IPS-18a (cell line): ENCODE results near the gene PDGFA.

Source experiments
- H3K27ac ChIP-seq: one replicate; pipeline ENCODE4 v1.5.1; 2013; ENCODE audit warnings: low read length
- H3K27me3 ChIP-seq: one replicate; pipeline ENCODE4 v1.6.1; 2013; ENCODE audit warnings: mild to moderate bottlenecking, low read length; ENCODE audit not compliant: control insufficient read depth, insufficient read depth
- H3K36me3 ChIP-seq: one replicate; pipeline ENCODE4 v1.6.1; 2013; ENCODE audit warnings: low read depth, low read length; ENCODE audit not compliant: control insufficient read depth
- H3K4me1 ChIP-seq: one replicate; pipeline ENCODE4 v1.6.1; 2013; ENCODE audit warnings: low read depth, low read length; ENCODE audit not compliant: control insufficient read depth
- H3K4me3 ChIP-seq: one replicate; pipeline ENCODE4 v1.5.1; 2013; ENCODE audit warnings: low read length
- H3K9ac ChIP-seq: one replicate; pipeline ENCODE4 v1.6.1; 2013; ENCODE audit warnings: mild to moderate bottlenecking, low read length, moderate library complexity
- H3K9me3 ChIP-seq: one replicate; pipeline ENCODE4 v1.6.1; 2013; ENCODE audit warnings: low read depth, low read length; ENCODE audit not compliant: control insufficient read depth

PDGFA gene

GRCh38 chr7:518630-519483 lies 789 bp downstream of the PDGFA start:
- Histone ChIP-seq H3K27me3 (peaks cover 52% of the 10 kb centered on the region), H3K4me3 (peak overlapping the region; percentile 78), H3K9me3 (no peaks in the 10 kb centered on the region), H3K9ac (no peak overlapping the region), H3K36me3 (no peaks in the 10 kb centered on the region), H3K27ac (no peak overlapping the region), H3K4me1 (peaks cover 19% of the 10 kb centered on the region)

GRCh38 chr7:517774-518629 lies 1.6 kb downstream of the PDGFA start:
- Histone ChIP-seq H3K4me1 (peaks cover 23% of the 10 kb centered on the region), H3K27me3 (peaks cover 43% of the 10 kb centered on the region), H3K27ac (no peak overlapping the region), H3K9me3 (no peaks in the 10 kb centered on the region), H3K4me3 (peak overlapping the region; percentile 78), H3K9ac (peak overlapping the region; percentile 61), H3K36me3 (no peaks in the 10 kb centered on the region)

GRCh38 chr7:516606-517456 lies 2.8 kb downstream of the PDGFA start:
- Histone ChIP-seq H3K9me3 (no peaks in the 10 kb centered on the region), H3K4me3 (peak overlapping the region; percentile 78), H3K36me3 (no peaks in the 10 kb centered on the region), H3K4me1 (peaks cover 23% of the 10 kb centered on the region), H3K27me3 (peaks cover 32% of the 10 kb centered on the region), H3K9ac (peak overlapping the region; percentile 28), H3K27ac (no peak overlapping the region)

GRCh38 chr7:516216-516605 lies 3.4 kb downstream of the PDGFA start:
- no peaks in the 10 kb centered on the region for H3K9me3 ChIP-seq
- H3K36me3 ChIP-seq: no peaks in the 10 kb centered on the region
- H3K27me3 ChIP-seq: peaks cover 26% of the 10 kb centered on the region
- H3K27ac ChIP-seq: no peak overlapping the region
- peak overlapping the region; percentile 78 for H3K4me3 ChIP-seq
- H3K9ac ChIP-seq: no peak overlapping the region
- H3K4me1 ChIP-seq: peaks cover 20% of the 10 kb centered on the region

GRCh38 chr7:515628-516027 lies 4.0 kb downstream of the PDGFA start:
- Histone ChIP-seq H3K4me3 (peak overlapping the region; percentile 57), H3K27me3 (peaks cover 20% of the 10 kb centered on the region), H3K4me1 (peaks cover 20% of the 10 kb centered on the region), H3K27ac (no peak overlapping the region), H3K36me3 (no peaks in the 10 kb centered on the region), H3K9ac (peak overlapping the region; percentile 45), H3K9me3 (no peaks in the 10 kb centered on the region)

- no peaks in the 10 kb centered on the region for H3K36me3 ChIP-seq
- H3K4me3 ChIP-seq: peak overlapping the region; percentile 57
- H3K9me3 ChIP-seq: no peaks in the 10 kb centered on the region
- peaks cover 20% of the 10 kb centered on the region for H3K4me1 ChIP-seq
- H3K9ac ChIP-seq: peak overlapping the region; percentile 45
- H3K27ac ChIP-seq: no peak overlapping the region
- H3K27me3 ChIP-seq: peaks cover 14% of the 10 kb centered on the region
Measured at GRCh38 chr7:514651-515598, 4.7 kb downstream of the PDGFA start.

GRCh38 chr7:514242-514641 lies 5.4 kb downstream of the PDGFA start:
- Histone ChIP-seq H3K4me1 (peaks cover 20% of the 10 kb centered on the region), H3K27ac (no peak overlapping the region), H3K9me3 (no peaks in the 10 kb centered on the region), H3K9ac (no peak overlapping the region), H3K4me3 (no peak overlapping the region), H3K27me3 (peaks cover 14% of the 10 kb centered on the region), H3K36me3 (peaks cover 6% of the 10 kb centered on the region)

GRCh38 chr7:513521-514166 lies 6.0 kb downstream of the PDGFA start:
- Histone ChIP-seq H3K27ac (no peak overlapping the region), H3K9ac (no peak overlapping the region), H3K9me3 (no peaks in the 10 kb centered on the region), H3K27me3 (peaks cover 13% of the 10 kb centered on the region), H3K36me3 (peaks cover 12% of the 10 kb centered on the region), H3K4me1 (peaks cover 20% of the 10 kb centered on the region), H3K4me3 (no peak overlapping the region)

GRCh38 chr7:512541-513311 lies 6.9 kb downstream of the PDGFA start:
- H3K27me3 ChIP-seq: peaks cover 6% of the 10 kb centered on the region
- H3K4me3 ChIP-seq: no peak overlapping the region
- H3K36me3 ChIP-seq: peaks cover 12% of the 10 kb centered on the region
- H3K9me3 ChIP-seq: no peaks in the 10 kb centered on the region
- no peak overlapping the region for H3K9ac ChIP-seq
- no peak overlapping the region for H3K27ac ChIP-seq
- peaks cover 20% of the 10 kb centered on the region for H3K4me1 ChIP-seq
